H1 (cell line): ENCODE data around the gene STOML1. TPM values are rescaled to one million over a fixed set of nuclear protein-coding genes. Genes with fewer than 3 reads are reported as not detected.

ENCODE experiments used
- CTCF ChIA-PET: fragments of 300-600 bp; sonication (Branson Sonifier 250); formaldehyde crosslinking; loops from one replicate; lab custom pipeline; 2021; ENCODE audit not compliant: partially characterized antibody; lab: Charles Lee
- POLR2A ChIA-PET: fragments of 300-600 bp; sonication (Branson Sonifier 250); formaldehyde crosslinking; loops from one replicate; lab custom pipeline; 2021; ENCODE audit warnings: inconsistent platforms; ENCODE audit not compliant: partially characterized antibody; lab: Charles Lee
- DNase-seq, 2 experiments: peaks; one replicate each; pipeline versions ENCODE4 v3.0.0 to v3.0.0-alpha.2; 2010 to 2022; ENCODE audit warnings: low spot score in 2 of 2, low read depth in 1 of 2, mixed read lengths in 1 of 2
- FAIRE-seq: peaks from 2 replicates; lab custom pipeline; 2011; peaks lifted over from hg19 to GRCh38; lab: Jason Lieb, UNC
- H2AFZ ChIP-seq: 2 replicates; pipeline ENCODE4 v1.8.1; 2012; ENCODE audit warnings: low read length, inconsistent platforms
- H2AK5ac ChIP-seq: 2 replicates; pipeline ENCODE4 v1.6.1; 2013; ENCODE audit warnings: low read depth, low read length
- H2BK120ac ChIP-seq: replicated peaks from 2 replicates; pipeline ENCODE3; 2013; ENCODE audit warnings: low read depth, low read length, inconsistent platforms
- H2BK12ac ChIP-seq: 2 replicates; pipeline ENCODE4 v1.6.1; 2013; ENCODE audit warnings: low read depth, low read length
- H2BK15ac ChIP-seq: 2 replicates; pipeline ENCODE4 v1.6.1; 2013; ENCODE audit warnings: low read length
- H2BK20ac ChIP-seq: 2 replicates; pipeline ENCODE4 v1.6.1; 2013; ENCODE audit warnings: low read length
- H2BK5ac ChIP-seq: 2 replicates; pipeline ENCODE4 v1.6.1; 2013; ENCODE audit warnings: low read depth, low read length
- H3K14ac ChIP-seq: 2 replicates; pipeline ENCODE4 v1.6.1; 2013; ENCODE audit warnings: inconsistent platforms; ENCODE audit not compliant: insufficient read length
- H3K18ac ChIP-seq: 2 replicates; pipeline ENCODE4 v1.6.1; 2013; ENCODE audit warnings: low read length; ENCODE audit errors: extremely low read depth
- H3K23ac ChIP-seq: 2 replicates; pipeline ENCODE4 v1.6.1; 2013; ENCODE audit warnings: inconsistent platforms; ENCODE audit not compliant: insufficient read length
- H3K23me2 ChIP-seq: 2 replicates; pipeline ENCODE4 v1.6.1; 2013; ENCODE audit warnings: low read depth, low read length
- H3K27ac ChIP-seq: 2 replicates; pipeline ENCODE4 v1.6.1; 2011; ENCODE audit warnings: low read depth, low read length, inconsistent platforms
- H3K27me3 ChIP-seq, 4 experiments: replicated peaks in 1 of 4; 1 replicate in 1 of 4; 2 replicates in 3 of 4; pipeline versions ENCODE4 v1.6.1 to v1.8.1; 2011 to 2013; ENCODE audit warnings: low read length in 3 of 4, mild to moderate bottlenecking in 3 of 4, inconsistent platforms in 2 of 4, mixed read lengths in 2 of 4, moderate library complexity in 1 of 4; ENCODE audit not compliant: control insufficient read depth in 3 of 4, insufficient read depth in 3 of 4; ENCODE audit errors: extremely low read depth in 1 of 4
- H3K36me3 ChIP-seq, 4 experiments: 2 replicates each; pipeline versions ENCODE4 v1.6.1 to v1.8.1; 2011 to 2013; ENCODE audit warnings: mild to moderate bottlenecking in 4 of 4, low read length in 3 of 4, moderate library complexity in 2 of 4, control low read depth in 1 of 4, inconsistent platforms in 1 of 4; ENCODE audit not compliant: insufficient read depth in 4 of 4, control insufficient read depth in 2 of 4
- H3K4ac ChIP-seq: replicated peaks from 2 replicates; pipeline ENCODE3; 2013; ENCODE audit warnings: low read length, low read depth, mixed read lengths, inconsistent platforms; ENCODE audit not compliant: insufficient read length
- H3K4me1 ChIP-seq, 4 experiments: replicated peaks in 1 of 4; 1 replicate in 1 of 4; 2 replicates in 3 of 4; pipeline versions ENCODE4 v1.6.1 to v1.8.1; 2011 to 2013; ENCODE audit warnings: low read length in 3 of 4, inconsistent platforms in 2 of 4, mixed read lengths in 1 of 4; ENCODE audit not compliant: insufficient read depth in 4 of 4, control insufficient read depth in 3 of 4
- H3K4me2 ChIP-seq, 2 experiments: 2 replicates each; pipeline versions ENCODE4 v1.6.1 to v1.8.1; 2011 to 2013; ENCODE audit warnings: low read depth in 2 of 2, low read length in 2 of 2, control low read depth in 1 of 2, inconsistent platforms in 1 of 2, mild to moderate bottlenecking in 1 of 2; ENCODE audit not compliant: insufficient read depth in 1 of 2
- H3K4me3 ChIP-seq, 4 experiments: fragments of 200-600, 300-600 bp in 1 of 4; sonication (generic), shearing (Covaris generic), sonication (Bioruptor Twin) in 1 of 4; 2 replicates each; pipeline versions ENCODE4 v1.5.1 to v1.8.1; 2011 to 2016; ENCODE audit warnings: low read length in 4 of 4, low read depth in 3 of 4, control low read depth in 2 of 4, inconsistent platforms in 2 of 4, mild to moderate bottlenecking in 2 of 4, mixed read lengths in 1 of 4, moderate library complexity in 1 of 4; ENCODE audit not compliant: insufficient read depth in 2 of 4; ENCODE audit errors: extremely low read depth in 1 of 4
- H3K56ac ChIP-seq: replicated peaks from 2 replicates; pipeline ENCODE3; 2013; ENCODE audit warnings: low read depth, mild to moderate bottlenecking, mixed read lengths, low read length, inconsistent platforms; ENCODE audit not compliant: insufficient read length
- H3K79me1 ChIP-seq: 2 replicates; pipeline ENCODE4 v1.6.1; 2013; ENCODE audit warnings: low read depth, low read length, control low read depth
- H3K79me2 ChIP-seq, 2 experiments: 2 replicates each; pipeline versions ENCODE4 v1.6.1 to v1.8.1; 2012 to 2013; ENCODE audit warnings: low read length in 2 of 2, mild to moderate bottlenecking in 2 of 2, inconsistent platforms in 1 of 2; ENCODE audit not compliant: insufficient read depth in 2 of 2, control insufficient read depth in 1 of 2
- H3K9ac ChIP-seq, 4 experiments: replicated peaks in 1 of 4; 1 replicate in 1 of 4; 2 replicates in 3 of 4; pipeline versions ENCODE4 v1.6.1 to v1.8.1; 2011 to 2013; ENCODE audit warnings: low read depth in 3 of 4, low read length in 3 of 4, control low read depth in 2 of 4, mild to moderate bottlenecking in 2 of 4, moderate library complexity in 2 of 4, inconsistent platforms in 1 of 4; ENCODE audit errors: extremely low read depth in 1 of 4
- H3K9me3 ChIP-seq, 2 experiments: 2 replicates each; pipeline versions ENCODE4 v1.6.1 to v1.8.1; 2012 to 2013; ENCODE audit warnings: mild to moderate bottlenecking in 2 of 2, moderate library complexity in 2 of 2, control low read depth in 1 of 2, inconsistent platforms in 1 of 2, low read depth in 1 of 2, low read length in 1 of 2, mixed read lengths in 1 of 2; ENCODE audit not compliant: insufficient read depth in 2 of 2
- H4K20me1 ChIP-seq, 2 experiments: replicated peaks in 1 of 2; 2 replicates each; pipeline versions ENCODE3 to v1.8.1; 2011 to 2013; ENCODE audit warnings: inconsistent platforms in 2 of 2, low read length in 2 of 2, mild to moderate bottlenecking in 1 of 2; ENCODE audit not compliant: insufficient read depth in 2 of 2, control insufficient read depth in 1 of 2
- H4K5ac ChIP-seq: 2 replicates; pipeline ENCODE4 v1.6.1; 2013; ENCODE audit warnings: low read length, low read depth, mixed read lengths, inconsistent platforms; ENCODE audit not compliant: insufficient read length
- H4K8ac ChIP-seq: 2 replicates; pipeline ENCODE4 v1.8.0; 2013; ENCODE audit warnings: mild to moderate bottlenecking, moderate library complexity, low read length, inconsistent platforms; ENCODE audit not compliant: insufficient read depth; ENCODE audit errors: extremely low read depth
- H4K91ac ChIP-seq: replicated peaks from 2 replicates; pipeline ENCODE3; 2013; ENCODE audit warnings: low read length, mixed read lengths, inconsistent platforms; ENCODE audit not compliant: insufficient read length
- WGBS, 2 experiments: shearing (Covaris generic) in 1 of 2; methylation state at CpG; one replicate each; pipeline versions ENCODE4 v1.1.6 to v1.1.7; 2013 to 2015; ENCODE audit warnings: low lambda C conversion rate in 2 of 2, mixed read lengths in 2 of 2, inconsistent platforms in 1 of 2, low coverage in 1 of 2, missing lambda C conversion rate in 1 of 2; ENCODE audit not compliant: insufficient replicate concordance in 2 of 2, insufficient coverage in 1 of 2, insufficient read length in 1 of 2; ENCODE audit errors: extremely low coverage in 1 of 2, missing lambda C conversion rate in 1 of 2; 5-methylcytosine and 5-hydroxymethylcytosine counted together
- polyA plus RNA-seq, 7 experiments: library from polyadenylated mRNA; depleted of rRNA in 3 of 7; stranded (reverse) in 5 of 7; unstranded in 2 of 7; fragments of >200 nt in 5 of 7; fragments of 200-250 nt in 2 of 7; gene quantifications; 1 replicate in 5 of 7; 2 replicates in 1 of 7; 4 replicates in 1 of 7; pipeline versions ENCODE4 v1.2.1 to v1.2.3, GENCODE V29; 2011 to 2013; ENCODE audit warnings: missing spikeins in 2 of 7, mixed read lengths in 2 of 7
- total RNA-seq: library from RNA; stranded (reverse); fragmentation: NEBNext Ultra II Directional; extraction: Animal tissue kit (Norgen Biotek cat#: 25700); gene quantifications from 2 replicates; pipeline ENCODE4 v1.2.1, GENCODE V29; 2021
- TF ChIP-seq, protein P1 (sequence below): IDR thresholded peaks from 2 replicates; pipeline ENCODE4 v1.6.1; 2012; ENCODE audit warnings: low read length, inconsistent platforms

Gene STOML1
- total and polyA plus RNA-seq, 2 of the 8 experiments (the other 6 are each of a cell fraction or from before 2014, with no cell fraction given) = 2.6 to 3.2 TPM

DNA sequence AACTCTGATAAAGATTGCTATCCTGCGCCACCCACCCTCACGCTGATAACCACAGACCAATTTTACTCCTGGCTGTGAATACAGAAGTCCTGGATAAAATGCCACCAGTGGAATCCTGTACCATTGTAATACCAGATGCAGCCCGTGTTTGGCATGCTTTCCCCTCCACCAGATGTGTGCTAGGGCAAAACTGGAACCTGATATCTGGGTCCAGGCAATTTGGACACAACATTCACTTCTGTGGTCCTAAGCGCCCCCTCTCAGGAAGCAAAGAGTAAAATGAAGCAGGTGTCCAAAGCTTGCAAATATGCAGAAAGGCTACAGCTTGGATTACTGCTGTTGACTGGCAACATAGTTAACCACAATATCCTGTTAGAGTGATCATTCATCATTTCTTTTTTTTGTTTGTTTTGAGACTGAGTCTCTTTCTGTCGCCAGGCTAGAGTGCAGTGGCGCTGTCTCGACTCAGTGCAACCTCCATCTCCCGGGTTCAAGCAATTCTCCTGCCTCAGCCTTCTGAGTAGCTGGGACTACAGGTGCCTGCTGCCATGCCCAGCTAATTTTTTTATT lies 33.0 kb downstream of the STOML1 start:
- WGBS, 2 experiments = 86% methylated on average over 8 of the region's 8 CpGs; no CpG with 5 or more reads in 1 of the 2 experiments
- no peak overlapping the region for H3K4me2 ChIP-seq
- no peaks in the 10 kb centered on the region for H3K79me1 ChIP-seq
- H3K4ac ChIP-seq = no peak overlapping the region
- no peak overlapping the region for H2BK20ac ChIP-seq
- H4K8ac ChIP-seq = no peak overlapping the region
- TF ChIP-seq, protein P1, sequence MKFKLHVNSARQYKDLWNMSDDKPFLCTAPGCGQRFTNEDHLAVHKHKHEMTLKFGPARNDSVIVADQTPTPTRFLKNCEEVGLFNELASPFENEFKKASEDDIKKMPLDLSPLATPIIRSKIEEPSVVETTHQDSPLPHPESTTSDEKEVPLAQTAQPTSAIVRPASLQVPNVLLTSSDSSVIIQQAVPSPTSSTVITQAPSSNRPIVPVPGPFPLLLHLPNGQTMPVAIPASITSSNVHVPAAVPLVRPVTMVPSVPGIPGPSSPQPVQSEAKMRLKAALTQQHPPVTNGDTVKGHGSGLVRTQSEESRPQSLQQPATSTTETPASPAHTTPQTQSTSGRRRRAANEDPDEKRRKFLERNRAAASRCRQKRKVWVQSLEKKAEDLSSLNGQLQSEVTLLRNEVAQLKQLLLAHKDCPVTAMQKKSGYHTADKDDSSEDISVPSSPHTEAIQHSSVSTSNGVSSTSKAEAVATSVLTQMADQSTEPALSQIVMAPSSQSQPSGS = no peak
- no peaks in the 10 kb centered on the region for H3K23me2 ChIP-seq
- no peaks in the 10 kb centered on the region for H3K9me3 ChIP-seq
- H3K27me3 ChIP-seq = no peaks in the 10 kb centered on the region
- H3K23ac ChIP-seq = no peak overlapping the region
- no peak overlapping the region for H3K27ac ChIP-seq
- H2BK15ac ChIP-seq = no peak overlapping the region
- H3K79me2 ChIP-seq = no peaks in the 10 kb centered on the region
- no peak overlapping the region for H2BK5ac ChIP-seq
- FAIRE-seq = no peak
- no peaks in the 10 kb centered on the region for H3K4me1 ChIP-seq
- H2AFZ ChIP-seq = no peak overlapping the region
- no peak overlapping the region for H4K91ac ChIP-seq
- no peak overlapping the region for H3K9ac ChIP-seq
- no peaks in the 10 kb centered on the region for H4K20me1 ChIP-seq
- ChIA-PET CTCF (interaction anchor here (0.6 to 2.9 kb wide), 11 partner anchors 8 to 352 kb away, joined by 3 to 12 read pairs (median 5); no protein-coding TSS in a partner anchor), POLR2A (no interaction called here)
- no peak overlapping the region for H3K18ac ChIP-seq
- no peak overlapping the region for H4K5ac ChIP-seq
- H2BK120ac ChIP-seq = no peak overlapping the region
- no peak overlapping the region for H3K4me3 ChIP-seq
- no peak overlapping the region for H2AK5ac ChIP-seq
- no peak for DNase-seq
- H3K14ac ChIP-seq = no peak overlapping the region
- no peak overlapping the region for H2BK12ac ChIP-seq
- no peaks in the 10 kb centered on the region for H3K36me3 ChIP-seq
- no peak overlapping the region for H3K56ac ChIP-seq
